GM19395 (cell line): ENCODE data around the gene FOXO4.

Source experiments
- ATAC-seq: cut with Tn5 transposase; IDR thresholded peaks from one replicate; pipeline ENCODE4 v1.9.1; 2021; ENCODE audit warnings: mild to moderate bottlenecking, moderate library complexity; ENCODE audit not compliant: unreplicated experiment

The FOXO4 gene

DNA sequence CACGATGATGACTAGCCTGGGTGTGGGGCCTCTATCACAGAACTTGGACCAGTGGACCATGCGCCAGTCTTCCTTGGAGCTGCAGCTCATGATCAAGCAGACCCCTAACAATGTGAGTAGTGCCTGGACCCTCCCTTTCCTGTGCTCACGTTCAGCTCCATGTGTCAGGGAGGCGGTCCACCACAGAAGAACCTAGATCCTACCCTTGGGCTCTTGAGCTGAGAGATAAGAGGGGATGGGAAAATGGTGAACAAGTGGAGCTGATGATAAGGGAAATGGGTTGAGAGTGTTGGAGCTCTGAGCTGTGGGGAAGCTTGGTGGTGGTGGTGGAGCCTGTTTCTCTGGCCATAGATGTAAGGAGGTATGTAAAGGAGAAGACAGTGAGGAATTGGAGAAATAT is 35.9 kb downstream of the FOXO4 start:
- no peak for ATAC-seq

DNA sequence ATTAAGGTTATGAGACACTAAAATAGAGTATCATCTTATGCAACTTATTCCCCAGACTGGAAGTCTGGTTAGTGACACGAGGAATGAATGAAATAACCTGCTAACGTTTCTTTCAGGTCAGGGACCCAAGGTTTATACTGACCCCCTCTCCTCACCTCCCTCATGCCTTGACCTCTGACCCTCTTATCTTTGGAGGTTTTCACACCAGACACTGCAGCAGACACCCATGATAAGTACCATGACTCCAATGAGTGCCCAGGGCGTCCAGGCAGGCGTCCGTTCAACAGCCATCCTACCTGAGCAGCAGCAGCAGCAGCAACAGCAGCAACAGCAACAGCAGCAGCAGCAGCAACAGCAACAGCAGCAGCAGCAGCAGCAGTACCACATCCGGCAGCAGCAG is 44.8 kb downstream of the FOXO4 start:
- ATAC-seq: no peak

DNA sequence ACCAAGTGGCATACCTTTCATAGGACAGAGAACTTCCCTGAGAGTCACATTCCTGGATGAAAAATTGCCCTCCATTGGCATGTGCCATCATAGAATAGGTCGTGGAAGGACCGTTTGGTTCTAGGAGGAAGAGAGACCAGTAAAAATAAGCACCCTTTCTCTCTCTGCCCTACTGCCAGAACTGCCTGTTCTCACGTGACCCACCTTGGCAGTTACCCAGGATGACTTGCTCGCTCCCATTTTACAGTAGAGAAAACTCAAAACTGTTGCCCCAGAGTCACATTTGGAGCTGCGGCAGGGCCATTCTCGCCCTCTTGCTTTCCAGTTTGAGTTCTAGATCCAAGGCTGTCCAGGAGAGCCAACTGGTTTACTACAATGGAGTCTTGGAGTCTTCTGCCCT is 47.9 kb downstream of the FOXO4 start:
- no peak for ATAC-seq

DNA sequence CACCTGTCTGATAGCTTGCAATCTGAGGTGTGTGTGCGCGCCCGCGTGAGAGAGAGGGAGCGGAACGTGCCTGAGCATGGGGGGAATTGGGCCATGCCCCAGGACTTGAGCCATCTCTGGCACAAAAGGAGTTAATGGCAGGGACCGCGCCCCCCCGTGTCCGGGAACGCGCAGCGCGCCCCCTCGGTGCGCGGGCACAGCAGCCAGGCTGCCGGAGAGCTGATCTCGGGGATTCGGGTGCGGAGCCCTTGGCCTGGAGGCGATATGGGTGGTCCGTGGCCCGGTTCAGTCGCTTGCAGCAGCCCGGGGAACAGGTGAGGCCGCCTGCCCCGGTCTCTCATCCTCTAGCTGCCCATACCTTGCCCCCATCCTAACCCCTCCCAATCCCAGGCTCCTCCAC is 49.0 kb downstream of the FOXO4 start, which contains the start of gene NLGN3:
Gene NLGN3, plus strand, starts transcription at position 191 of the 400 bp plus-strand sequence. CDS start 2,909 bp downstream, outside the sequence.
- ATAC-seq: no peak

DNA sequence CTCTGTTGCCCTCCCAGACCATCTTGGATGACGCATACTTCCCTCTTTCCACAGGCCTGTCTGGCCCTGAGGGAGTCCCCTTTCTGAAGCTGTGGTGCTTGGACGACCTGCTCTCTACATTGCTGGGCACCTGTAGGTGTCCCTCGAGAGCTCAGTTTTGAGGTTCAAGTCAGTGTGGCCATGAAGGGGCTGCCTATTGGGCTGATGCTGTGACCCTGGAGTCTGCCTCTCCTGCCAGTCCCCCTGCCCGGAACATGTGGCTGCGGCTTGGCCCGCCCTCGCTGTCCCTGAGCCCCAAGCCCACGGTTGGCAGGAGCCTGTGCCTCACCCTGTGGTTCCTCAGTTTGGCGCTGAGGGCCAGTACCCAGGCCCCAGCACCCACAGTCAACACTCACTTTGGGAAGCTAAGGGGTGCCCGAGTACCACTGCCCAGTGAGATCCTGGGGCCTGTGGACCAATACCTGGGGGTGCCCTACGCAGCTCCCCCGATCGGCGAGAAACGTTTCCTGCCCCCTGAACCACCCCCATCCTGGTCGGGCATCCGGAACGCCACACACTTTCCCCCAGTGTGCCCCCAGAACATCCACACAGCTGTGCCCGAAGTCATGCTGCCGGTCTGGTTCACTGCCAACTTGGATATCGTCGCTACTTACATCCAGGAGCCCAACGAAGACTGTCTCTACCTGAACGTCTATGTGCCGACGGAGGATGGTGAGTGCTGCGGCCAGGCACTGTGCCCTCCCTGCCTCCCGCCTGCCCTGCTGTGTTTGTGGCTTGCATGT is 52.0 kb downstream of the FOXO4 start:
- no peak for ATAC-seq

DNA sequence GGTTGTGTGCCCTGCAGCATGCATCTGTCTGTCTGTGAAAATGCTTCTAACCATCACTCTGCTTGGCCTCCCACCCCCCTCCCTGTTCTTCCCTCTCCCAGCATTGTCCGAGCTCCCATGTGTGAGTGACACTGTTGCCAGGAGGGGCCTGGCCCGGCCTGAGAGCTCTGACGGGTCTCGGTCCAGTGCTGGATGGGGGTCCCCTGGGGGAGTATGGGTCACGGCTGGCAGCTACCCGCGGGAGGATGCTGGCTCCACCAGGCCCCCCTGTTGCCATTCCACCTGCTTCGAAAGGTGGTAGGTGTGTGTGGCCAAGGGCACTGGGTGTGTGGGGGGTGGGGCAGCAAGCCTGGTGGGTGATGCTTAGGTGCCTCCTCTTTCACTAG is 52.6 kb downstream of the FOXO4 start:
- no peak for ATAC-seq

DNA sequence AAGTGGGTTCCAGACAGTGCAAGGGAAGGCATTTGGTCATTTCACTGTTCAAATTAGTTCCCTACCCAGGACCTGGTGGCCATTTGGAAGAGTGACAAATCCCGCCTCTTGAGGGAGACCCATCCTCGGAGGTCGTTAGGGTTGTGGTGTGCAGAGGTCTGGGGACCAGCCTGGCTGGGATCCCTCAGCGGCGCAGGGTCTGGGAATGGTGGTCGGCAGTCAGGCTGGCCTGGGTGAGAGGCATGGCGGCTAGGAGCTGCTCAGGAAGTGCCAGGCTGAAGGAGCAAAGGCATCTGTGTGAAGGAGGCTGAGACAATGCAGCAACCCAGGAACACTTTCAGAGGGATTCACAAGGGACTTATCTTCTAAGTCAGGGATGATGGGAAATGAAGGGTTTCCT is 55.7 kb downstream of the FOXO4 start:
- no peak for ATAC-seq
